Right renal pelvis (tissue), 4 donors: ENCODE results near the gene YIPF6. TPM values are rescaled to one million over a fixed set of nuclear protein-coding genes. Genes with fewer than 3 reads are reported as not detected.
"Not testable (repeated sequence)": the region's sequence is repeated elsewhere in the genome, so short reads cannot be mapped to it uniquely, and the experiment has no call there.

ENCODE experiments used
- DNase-seq, 4 donors: peaks; one replicate each; pipeline ENCODE4 v3.0.0-alpha.2; 2013; ENCODE audit warnings: low read depth in 4 of 4, low spot score in 3 of 4, missing footprints in 1 of 4
- polyA plus RNA-seq, 4 donors: library from polyadenylated mRNA; unstranded; fragments of 120-200 nt; gene quantifications; one replicate each; pipeline ENCODE4 v1.2.1, GENCODE V29; 2013; ENCODE audit not compliant: insufficient read length in 4 of 4

YIPF6 gene
- polyA plus RNA-seq, result 10 to 100 TPM; 44.6 to 51.6 (median 49.4) TPM

- DNase-seq, result peak; percentile 44 to 61 (median 54)
Measured at GRCh38 chrX:68498508-68499379, at the start of gene YIPF6. YIPF6 (plus strand) TSS chrX:68499051; CDS start chrX:68499067, 16 bp downstream.

DNA sequence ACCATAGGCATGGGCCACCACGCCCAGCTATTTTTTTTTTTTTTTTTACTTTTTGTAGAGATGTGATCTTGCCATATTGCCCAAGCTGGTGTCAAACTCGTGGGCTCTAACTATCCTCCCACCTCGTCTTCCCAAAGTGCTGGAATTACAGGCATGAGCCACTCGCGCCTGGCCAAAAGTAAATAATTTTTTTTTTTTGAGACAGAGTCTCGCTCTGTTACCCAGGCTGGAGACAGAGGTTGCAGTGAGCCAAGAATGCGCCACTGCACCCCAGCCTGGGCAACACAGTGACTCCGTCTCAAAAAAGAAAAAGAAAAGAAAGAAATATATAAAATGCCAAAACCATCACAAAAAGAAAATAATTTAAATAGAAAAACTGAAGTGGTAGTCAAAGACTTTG lies 47.1 kb upstream of the YIPF6 start:
- no peak for DNase-seq

DNA sequence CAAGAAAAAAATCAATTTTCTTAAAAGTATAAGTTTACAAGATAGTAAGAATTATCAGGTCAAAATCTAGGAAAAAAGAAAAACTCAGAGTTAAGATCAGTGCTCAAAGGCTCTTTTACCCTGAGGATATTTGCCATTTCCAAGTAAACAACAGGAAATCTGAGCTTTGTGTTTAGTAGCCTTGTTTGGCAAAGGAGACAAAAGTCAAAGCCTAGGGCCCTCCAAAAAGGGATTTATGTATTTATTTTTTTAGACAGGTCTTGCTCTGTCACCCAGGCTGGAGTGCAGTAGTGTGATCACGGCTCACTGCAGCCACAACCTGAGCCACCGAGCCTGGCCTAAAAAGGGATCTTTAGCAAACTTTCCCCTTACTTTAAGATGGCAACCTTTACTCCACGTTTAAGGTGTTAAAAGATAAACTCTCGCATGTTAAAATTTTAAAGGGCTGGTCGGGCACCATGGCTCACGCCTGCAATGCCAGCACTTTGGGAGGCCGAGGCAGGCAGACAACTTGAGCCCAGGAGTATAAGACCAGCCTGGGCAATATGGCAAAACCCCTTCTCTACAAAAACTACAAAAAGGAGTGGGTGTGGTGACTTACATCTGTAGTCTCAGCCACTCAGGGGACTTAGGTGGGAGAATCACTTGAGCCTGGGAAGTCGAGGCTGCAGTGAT lies 44.2 kb upstream of the YIPF6 start:
- DNase-seq, result no peak

DNA sequence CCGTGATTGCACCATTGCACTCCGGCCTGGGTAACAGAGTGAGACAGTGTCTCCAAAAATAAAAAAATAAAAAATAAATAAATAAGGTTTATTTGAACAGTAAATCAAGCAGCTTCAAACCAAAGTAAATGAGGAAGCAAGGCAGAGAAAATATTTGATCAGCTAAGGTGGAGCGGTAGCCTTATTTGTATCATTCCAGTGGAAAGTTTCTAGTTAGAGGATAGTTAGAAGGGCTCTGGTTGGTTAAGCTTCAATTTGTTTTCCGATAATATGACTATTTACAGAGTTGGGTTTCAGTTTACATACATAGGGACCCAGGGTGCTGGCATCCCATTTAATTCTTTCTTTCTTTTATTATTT lies 43.7 kb upstream of the YIPF6 start:
- DNase-seq, result no peak

DNA sequence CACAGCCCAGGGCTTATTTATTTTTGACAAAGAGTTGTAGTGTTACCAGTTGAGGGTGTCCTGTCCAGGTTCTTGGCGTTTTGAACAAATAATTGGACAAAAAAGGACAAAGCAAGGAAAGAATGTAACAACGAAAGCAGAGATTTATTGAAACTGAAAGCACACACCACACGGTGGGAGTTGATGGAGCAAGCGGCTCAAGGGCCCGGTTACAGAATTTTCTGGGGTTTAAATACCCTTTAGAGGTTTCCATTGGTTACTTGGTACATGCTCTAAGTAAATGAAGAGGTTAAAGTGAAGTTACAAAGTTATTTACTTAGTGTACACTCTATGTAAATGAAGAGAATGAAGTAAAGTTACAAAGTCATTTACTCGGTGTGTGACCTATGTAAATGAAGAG lies 37.8 kb upstream of the YIPF6 start:
- no peak for DNase-seq

- no peak for DNase-seq
Measured at GRCh38 chrX:68461576-68461975, 37.3 kb upstream of the YIPF6 start.

GRCh38 chrX:68462197-68462596 lies 36.7 kb upstream of the YIPF6 start:
- no peak for DNase-seq

DNA sequence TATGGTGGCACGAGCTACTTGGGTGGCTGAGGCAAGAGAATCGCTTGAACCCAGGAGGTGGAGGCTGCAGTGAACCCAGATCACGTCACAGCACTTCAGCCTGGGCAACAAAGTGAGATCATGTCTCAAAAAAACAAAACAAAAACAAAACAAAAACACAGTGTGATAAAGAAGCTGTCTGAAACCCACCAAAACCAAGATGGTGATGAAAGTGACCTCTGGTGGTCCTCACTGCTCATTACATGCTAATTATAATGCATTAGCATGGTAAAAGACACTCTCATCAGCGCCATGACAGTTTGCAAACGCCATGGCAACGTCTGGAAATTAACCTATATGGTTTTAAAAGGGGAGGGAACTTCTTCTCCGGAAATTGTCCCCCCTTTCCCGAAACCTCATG lies 36.2 kb upstream of the YIPF6 start:
- peak in 1 of 4 donors; percentile 9 for DNase-seq

- no peak for DNase-seq
Measured at GRCh38 chrX:68463880-68464279, 35.0 kb upstream of the YIPF6 start.

DNA sequence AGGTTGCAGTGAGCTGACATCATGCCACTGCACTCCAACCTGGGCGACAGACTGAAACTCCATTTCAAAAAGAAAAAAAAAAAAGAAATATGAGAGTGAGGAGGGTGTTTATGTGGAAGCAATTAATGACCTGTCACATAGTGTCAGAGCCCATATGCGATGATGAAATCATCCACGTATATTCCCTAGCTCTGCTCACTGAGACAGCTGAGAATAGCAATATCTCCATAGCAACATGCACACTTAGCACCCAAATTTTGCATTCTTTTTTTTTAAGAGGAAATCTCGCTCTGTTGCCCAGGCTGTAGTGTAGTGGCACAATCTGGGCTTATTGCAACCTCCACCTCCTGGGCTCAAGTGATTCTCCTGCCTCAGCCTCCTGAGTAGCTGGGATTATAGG lies 34.1 kb upstream of the YIPF6 start:
- DNase-seq, result no peak

DNA sequence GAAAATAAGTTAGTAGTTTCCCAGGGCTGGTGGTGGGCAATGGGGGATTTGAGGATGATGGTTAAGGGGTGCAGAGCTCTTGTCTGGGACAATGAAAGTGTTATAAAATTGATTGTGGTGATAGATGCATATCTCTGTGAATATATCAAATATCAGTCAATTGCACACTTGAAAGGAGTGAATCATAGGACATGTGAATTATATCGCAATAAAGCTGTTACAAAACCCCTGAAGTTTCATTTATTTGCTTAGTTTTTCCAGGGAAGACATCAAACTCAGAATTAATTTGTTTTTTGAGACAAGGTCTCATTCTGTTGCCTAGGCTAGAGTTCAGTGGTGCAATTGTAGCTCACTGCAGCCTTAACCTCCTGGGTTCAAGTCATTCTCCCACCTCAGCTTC lies 17.9 kb upstream of the YIPF6 start:
- DNase-seq, result no peak

GRCh38 chrX:68486198-68486597 lies 12.7 kb upstream of the YIPF6 start:
- DNase-seq, result not testable (repeated sequence)

DNA sequence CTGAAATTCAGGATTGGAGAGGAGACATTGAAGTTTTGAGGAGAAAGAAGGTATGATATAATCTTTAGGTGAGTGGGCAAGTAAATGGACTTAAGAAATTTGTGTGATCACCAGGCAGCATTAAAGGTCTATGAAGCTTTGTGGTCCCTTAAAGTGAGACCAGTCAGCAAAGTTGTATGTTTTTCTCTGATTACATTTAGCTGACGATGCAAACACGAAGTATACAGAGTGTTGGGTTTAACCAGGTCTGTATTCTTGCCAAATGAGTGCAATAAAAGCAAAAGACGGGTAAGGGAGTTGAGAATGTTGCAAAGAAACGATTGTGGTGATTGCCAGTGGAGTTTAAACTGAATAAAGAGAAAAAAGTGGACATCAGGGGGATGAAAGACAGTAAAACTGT lies 11.6 kb upstream of the YIPF6 start:
- DNase-seq, result no peak

DNA sequence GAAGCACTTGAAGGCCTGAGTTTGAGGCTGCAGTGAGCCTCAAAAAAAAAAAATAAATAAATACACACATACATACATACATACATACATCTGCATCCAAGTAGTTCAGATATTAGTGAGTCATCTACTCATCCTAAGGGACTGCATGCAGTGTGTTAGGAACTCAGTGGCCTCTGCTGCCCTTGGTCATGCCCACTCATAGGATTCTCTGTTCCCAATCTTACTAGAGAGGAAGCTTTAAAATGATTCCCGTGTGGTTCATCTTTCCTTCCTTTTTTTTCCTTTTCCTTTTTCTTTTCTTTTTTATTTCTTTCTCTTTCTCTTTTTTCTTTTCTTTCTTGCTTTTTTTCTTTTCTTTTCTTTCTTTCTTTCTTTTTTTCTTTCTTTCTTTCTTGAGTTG lies 10.9 kb upstream of the YIPF6 start:
- no peak for DNase-seq

GRCh38 chrX:68488657-68489056 lies 10.2 kb upstream of the YIPF6 start:
- DNase-seq, result no peak

GRCh38 chrX:68490644-68491043 lies 8.2 kb upstream of the YIPF6 start:
- DNase-seq, result no peak

GRCh38 chrX:68492583-68492982 lies 6.3 kb upstream of the YIPF6 start:
- DNase-seq, result no peak

- not testable (repeated sequence) for DNase-seq
Measured at GRCh38 chrX:68493776-68494175, 5.1 kb upstream of the YIPF6 start.

GRCh38 chrX:68498044-68498507 lies 775 bp upstream of the YIPF6 start:
- no peak for DNase-seq

- DNase-seq, result no peak
Measured at GRCh38 chrX:68499543-68500504, 973 bp downstream of the YIPF6 start.
